IPS-18a (cell line): ENCODE results near the gene DUXA.
"Not testable (repeated sequence)": the region's sequence is repeated elsewhere in the genome, so short reads cannot be mapped to it uniquely, and the experiment has no call there.

Source experiments
- H3K27ac ChIP-seq: one replicate; pipeline ENCODE4 v1.5.1; 2013; ENCODE audit warnings: low read length
- H3K27me3 ChIP-seq: one replicate; pipeline ENCODE4 v1.6.1; 2013; ENCODE audit warnings: mild to moderate bottlenecking, low read length; ENCODE audit not compliant: control insufficient read depth, insufficient read depth
- H3K36me3 ChIP-seq: one replicate; pipeline ENCODE4 v1.6.1; 2013; ENCODE audit warnings: low read depth, low read length; ENCODE audit not compliant: control insufficient read depth
- H3K4me1 ChIP-seq: one replicate; pipeline ENCODE4 v1.6.1; 2013; ENCODE audit warnings: low read depth, low read length; ENCODE audit not compliant: control insufficient read depth
- H3K4me3 ChIP-seq: one replicate; pipeline ENCODE4 v1.5.1; 2013; ENCODE audit warnings: low read length
- H3K9ac ChIP-seq: one replicate; pipeline ENCODE4 v1.6.1; 2013; ENCODE audit warnings: mild to moderate bottlenecking, low read length, moderate library complexity
- H3K9me3 ChIP-seq: one replicate; pipeline ENCODE4 v1.6.1; 2013; ENCODE audit warnings: low read depth, low read length; ENCODE audit not compliant: control insufficient read depth

The DUXA gene

DNA sequence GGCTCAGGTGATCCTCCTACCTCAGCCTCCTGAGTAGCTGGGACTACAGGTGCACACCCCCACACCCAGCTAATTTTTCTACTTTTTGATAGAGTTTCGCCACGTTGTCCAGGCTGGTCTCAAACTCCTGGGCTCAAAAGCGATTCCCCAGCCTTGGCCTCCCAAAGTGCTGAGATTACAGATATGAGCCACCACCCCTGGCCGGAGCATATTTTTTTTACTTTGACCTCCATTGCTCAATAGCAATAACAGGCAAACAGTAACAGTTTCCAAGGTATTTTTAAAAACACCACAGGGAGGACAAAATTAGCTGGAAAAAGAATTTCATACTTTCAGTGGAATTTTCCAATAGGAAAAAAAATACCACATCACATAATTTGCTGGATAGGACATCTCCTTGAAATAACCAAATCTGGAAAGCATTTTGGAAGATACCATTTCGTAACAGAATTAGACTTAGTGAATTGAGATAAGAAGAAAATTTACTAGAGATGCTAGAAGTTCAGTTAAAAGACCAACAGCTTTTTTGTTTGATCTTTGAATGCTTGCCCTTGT, 5.2 kb downstream of the DUXA start:
- Histone ChIP-seq H3K4me1 (no peaks in the 10 kb centered on the region), H3K36me3 (no peaks in the 10 kb centered on the region), H3K27ac (no peak overlapping the region), H3K27me3 (no peaks in the 10 kb centered on the region), H3K9me3 (peaks cover 49% of the 10 kb centered on the region), H3K9ac (no peak overlapping the region), H3K4me3 (no peak overlapping the region)

DNA sequence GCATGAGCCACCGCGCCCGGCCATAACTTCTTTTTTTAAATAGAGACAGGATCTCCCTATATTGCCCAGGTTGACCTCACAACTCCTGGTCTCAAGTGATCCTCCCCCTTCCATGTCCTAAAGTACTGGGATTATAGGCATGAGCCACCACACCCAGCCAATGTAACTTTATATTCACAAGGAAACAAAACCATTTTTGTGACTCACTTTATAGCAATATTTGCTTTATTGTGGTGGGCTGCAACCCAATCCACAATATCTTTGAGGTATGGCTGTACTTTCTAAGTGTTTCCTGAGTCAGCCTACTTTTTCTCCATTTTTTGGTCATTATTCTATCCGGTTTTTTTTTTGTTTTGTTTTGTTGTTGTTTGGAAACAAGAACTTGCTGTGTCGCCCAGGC, 14.4 kb downstream of the DUXA start:
- Histone ChIP-seq H3K9ac (no peak overlapping the region), H3K9me3 (peaks cover 49% of the 10 kb centered on the region)

DNA sequence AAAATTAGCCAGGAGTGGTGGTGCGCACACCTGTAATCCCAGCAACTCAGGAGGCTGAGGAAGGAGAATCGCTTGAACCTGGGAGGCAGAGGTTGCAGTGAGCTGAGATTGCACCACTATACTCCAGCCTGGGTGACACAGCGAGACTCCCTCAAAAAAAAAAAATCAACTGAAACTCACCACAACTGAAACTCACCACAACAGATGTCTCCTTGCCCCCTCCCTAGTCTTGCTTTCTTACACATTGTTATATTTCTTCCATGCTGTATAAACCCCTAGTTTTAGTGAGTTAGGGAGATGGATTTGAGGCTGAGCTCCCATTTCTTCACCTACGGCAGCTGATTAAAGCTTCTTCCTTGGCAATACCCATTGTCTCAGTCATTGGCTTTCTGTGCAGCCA, 25.6 kb downstream of the DUXA start:
- peaks cover 50% of the 10 kb centered on the region for H3K9me3 ChIP-seq
- no peaks in the 10 kb centered on the region for H3K4me1 ChIP-seq
- H3K27me3 ChIP-seq: no peaks in the 10 kb centered on the region
- no peak overlapping the region for H3K4me3 ChIP-seq
- H3K9ac ChIP-seq: no peak overlapping the region
- H3K27ac ChIP-seq: no peak overlapping the region
- H3K36me3 ChIP-seq: no peaks in the 10 kb centered on the region

More for the DNA sequence above, 14.4 kb downstream of the DUXA start:
- no peaks in the 10 kb centered on the region for H3K36me3 ChIP-seq
- no peak overlapping the region for H3K4me3 ChIP-seq
- H3K27ac ChIP-seq: no peak overlapping the region
- no peaks in the 10 kb centered on the region for H3K4me1 ChIP-seq
- H3K27me3 ChIP-seq: no peaks in the 10 kb centered on the region

- Histone ChIP-seq H3K9me3 (peaks cover 65% of the 10 kb centered on the region), H3K9ac (no peak overlapping the region), H3K27me3 (no peaks in the 10 kb centered on the region), H3K36me3 (no peaks in the 10 kb centered on the region), H3K27ac (no peak overlapping the region), H3K4me1 (no peaks in the 10 kb centered on the region), H3K4me3 (no peak overlapping the region)
Measured at GRCh38 chr19:57135797-57136196, 31.5 kb downstream of the DUXA start.

DNA sequence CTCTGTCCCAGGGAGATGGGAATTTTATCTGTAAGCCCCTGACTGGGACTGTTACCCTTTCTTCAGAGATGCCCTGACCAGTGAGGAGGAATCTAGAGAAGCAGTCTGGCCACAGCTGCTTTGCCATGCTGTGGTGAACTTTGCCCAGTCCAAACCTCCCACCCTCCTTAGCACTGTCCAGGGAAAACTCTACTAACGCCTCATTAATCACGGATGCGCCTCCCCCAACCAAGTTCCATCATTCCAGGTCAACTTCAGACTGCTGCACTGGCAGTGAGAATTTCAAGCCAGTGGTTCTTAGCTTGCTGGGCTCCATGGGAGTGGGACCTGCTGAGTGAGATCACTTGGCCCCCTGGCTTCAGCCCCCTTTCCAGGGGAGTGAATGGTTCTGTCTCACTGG, 39.9 kb downstream of the DUXA start:
- peaks cover 59% of the 10 kb centered on the region for H3K9me3 ChIP-seq
- H3K4me1 ChIP-seq, H3K36me3 ChIP-seq, H3K4me3 ChIP-seq, H3K27me3 ChIP-seq, H3K9ac ChIP-seq, H3K27ac ChIP-seq: not testable (repeated sequence)

DNA sequence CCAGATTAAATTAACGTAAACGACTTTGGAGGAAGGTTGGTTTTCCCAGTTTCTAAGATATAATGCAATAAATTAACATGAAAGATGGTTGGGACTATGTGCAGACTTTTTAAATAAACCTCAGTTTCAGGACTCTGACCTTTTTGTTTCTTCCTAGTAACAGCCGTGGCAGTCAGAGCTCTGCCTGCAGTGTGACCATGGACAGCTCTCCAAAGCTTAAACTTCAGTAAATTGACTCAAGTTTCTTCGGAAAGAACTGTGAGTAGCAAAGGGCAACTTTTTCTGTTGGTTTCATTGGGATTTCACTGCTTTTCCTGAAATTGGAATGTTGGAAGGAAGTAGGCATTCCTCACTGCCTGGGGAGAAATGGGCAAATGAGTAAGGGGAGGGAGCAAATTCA, 43.4 kb downstream of the DUXA start:
- peaks cover 32% of the 10 kb centered on the region for H3K9me3 ChIP-seq
- H3K9ac ChIP-seq: no peak overlapping the region
- no peak overlapping the region for H3K27ac ChIP-seq
- H3K4me3 ChIP-seq: no peak overlapping the region
- H3K27me3 ChIP-seq: no peaks in the 10 kb centered on the region
- no peaks in the 10 kb centered on the region for H3K4me1 ChIP-seq
- H3K36me3 ChIP-seq: no peaks in the 10 kb centered on the region

DNA sequence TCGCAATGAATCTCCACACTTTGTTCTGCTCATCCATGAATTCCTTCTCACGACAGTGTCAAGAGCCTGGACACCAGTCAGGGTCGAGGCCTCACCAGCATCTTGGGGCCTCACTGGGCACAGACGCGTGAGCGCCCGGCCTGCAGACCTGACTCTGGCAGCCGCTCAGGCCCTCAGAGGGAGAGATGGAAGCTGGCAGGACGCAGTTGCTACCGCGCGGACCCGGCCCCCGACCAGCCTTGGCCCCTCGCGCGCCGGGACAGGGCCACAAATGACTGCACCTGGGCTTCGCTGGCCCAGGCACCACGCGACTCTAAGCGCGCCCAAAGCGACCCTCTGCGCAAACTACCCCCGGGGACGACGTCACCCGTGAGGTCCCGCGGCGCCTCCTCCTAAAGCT, 48.4 kb downstream of the DUXA start:
- Histone ChIP-seq H3K9me3 (peaks cover 64% of the 10 kb centered on the region), H3K27ac (no peak overlapping the region), H3K9ac (no peak overlapping the region), H3K4me3 (no peak overlapping the region), H3K36me3 (no peaks in the 10 kb centered on the region), H3K4me1 (no peaks in the 10 kb centered on the region), H3K27me3 (no peaks in the 10 kb centered on the region)

DNA sequence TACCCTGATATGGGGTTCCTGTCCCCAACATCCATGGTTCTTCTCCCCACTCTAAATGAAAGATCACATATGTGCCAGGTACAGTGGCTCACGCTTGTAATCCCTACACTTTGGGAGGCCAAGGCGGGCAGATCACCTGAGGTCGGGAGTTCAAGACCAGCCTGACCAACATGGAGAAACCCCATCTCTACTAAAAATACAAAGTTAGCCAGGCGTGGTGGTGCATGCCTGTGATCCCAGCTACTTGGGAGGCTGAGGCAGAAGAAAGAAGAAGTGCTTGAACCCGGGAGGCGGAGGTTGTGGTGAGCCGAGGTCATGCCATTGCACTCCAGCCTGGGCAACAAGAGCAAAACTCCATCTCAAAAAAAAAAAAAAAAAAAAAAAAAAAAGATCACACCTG, 53.8 kb downstream of the DUXA start:
- not testable (repeated sequence) for H3K27ac ChIP-seq, H3K36me3 ChIP-seq, H3K27me3 ChIP-seq, H3K9ac ChIP-seq, H3K4me3 ChIP-seq, H3K4me1 ChIP-seq
- peaks cover 68% of the 10 kb centered on the region for H3K9me3 ChIP-seq

GRCh38 chr19:57111329-57111644, 56.0 kb downstream of the DUXA start:
- Histone ChIP-seq H3K4me1 (no peaks in the 10 kb centered on the region), H3K36me3 (no peaks in the 10 kb centered on the region), H3K9me3 (peaks cover 54% of the 10 kb centered on the region), H3K9ac (no peak overlapping the region), H3K27ac (no peak overlapping the region), H3K4me3 (no peak overlapping the region), H3K27me3 (no peaks in the 10 kb centered on the region)

- no peak overlapping the region for H3K27ac ChIP-seq
- H3K9me3 ChIP-seq: peaks cover 53% of the 10 kb centered on the region
- H3K36me3 ChIP-seq: no peaks in the 10 kb centered on the region
- H3K4me3 ChIP-seq: no peak overlapping the region
- no peak overlapping the region for H3K9ac ChIP-seq
- no peaks in the 10 kb centered on the region for H3K27me3 ChIP-seq
- H3K4me1 ChIP-seq: no peaks in the 10 kb centered on the region
Measured at GRCh38 chr19:57110592-57111328, 56.5 kb downstream of the DUXA start.

- H3K4me1 ChIP-seq: no peaks in the 10 kb centered on the region
- H3K4me3 ChIP-seq: no peak overlapping the region
- H3K36me3 ChIP-seq: no peaks in the 10 kb centered on the region
- no peak overlapping the region for H3K9ac ChIP-seq
- H3K9me3 ChIP-seq: peaks cover 35% of the 10 kb centered on the region
- no peaks in the 10 kb centered on the region for H3K27me3 ChIP-seq
- H3K27ac ChIP-seq: no peak overlapping the region
Measured at GRCh38 chr19:57106722-57107235, 60.5 kb downstream of the DUXA start.
